Kidney (tissue), 14 donors: ENCODE data around the gene GAL3ST2. TPM values are rescaled to one million over a fixed set of nuclear protein-coding genes. Genes with fewer than 3 reads are reported as not detected.

Source experiments
- DNase-seq, 5 donors: peaks; one replicate each; pipeline ENCODE4 v3.0.0-alpha.2; 2013 to 2020
- FAIRE-seq: peaks from 2 replicates; lab custom pipeline; 2012; peaks lifted over from hg19 to GRCh38; lab: Jason Lieb, UNC
- H3K27ac ChIP-seq, 2 donors: one replicate each; pipeline ENCODE4 v1.7.0; 2013; ENCODE audit warnings: low read depth in 2 of 2, low read length in 2 of 2, inconsistent platforms in 1 of 2
- H3K27me3 ChIP-seq: one replicate; pipeline ENCODE4 v1.7.1; 2013; ENCODE audit warnings: low read length, inconsistent platforms; ENCODE audit not compliant: control insufficient read depth, insufficient read depth
- H3K36me3 ChIP-seq, 3 donors: one replicate each; pipeline versions ENCODE4 v1.7.0 to v1.7.1; 2013; ENCODE audit warnings: low read length in 3 of 3, control low read depth in 1 of 3, inconsistent platforms in 1 of 3; ENCODE audit not compliant: insufficient read depth in 3 of 3, control insufficient read depth in 2 of 3
- H3K4me1 ChIP-seq, 3 donors: one replicate each; pipeline versions ENCODE4 v1.7.0 to v1.7.1; 2013; ENCODE audit warnings: low read length in 3 of 3, inconsistent platforms in 1 of 3, low read depth in 1 of 3; ENCODE audit not compliant: control insufficient read depth in 2 of 3, insufficient read depth in 2 of 3
- H3K4me3 ChIP-seq, 3 donors: one replicate each; pipeline versions ENCODE4 v1.7.0 to v1.8.1; 2013; ENCODE audit warnings: low read length in 3 of 3, control low read depth in 1 of 3, inconsistent platforms in 1 of 3
- H3K9ac ChIP-seq, 3 donors: one replicate each; pipeline versions ENCODE4 v1.7.0 to v1.7.1; 2013; ENCODE audit warnings: low read length in 3 of 3, control low read depth in 1 of 3, inconsistent platforms in 1 of 3
- H3K9me3 ChIP-seq, 3 donors: one replicate each; pipeline versions ENCODE4 v1.7.0 to v1.7.1; 2013; ENCODE audit warnings: low read length in 3 of 3, control low read depth in 1 of 3, inconsistent platforms in 1 of 3; ENCODE audit not compliant: control insufficient read depth in 2 of 3, insufficient read depth in 1 of 3
- CTCF ChIP-seq: IDR thresholded peaks from 3 replicates; pipeline ENCODE4 v1.5.1; 2012; ENCODE audit warnings: mild to moderate bottlenecking, moderate library complexity, borderline replicate concordance; ENCODE audit not compliant: insufficient read depth; ENCODE audit errors: extremely low read depth
- intact Hi-C: fragments of 100-400 bp; cut with DNase I; formaldehyde crosslinking; loops from one replicate; pipeline ENCODE4 v1.11.1; 2022
- polyA plus RNA-seq: library from polyadenylated mRNA; stranded (reverse); fragments of 350-450 nt; fragmentation: Illumina TruSeq; extraction: RNeasy Lipid Tissue Mini Kit (QIAGEN cat#74804); gene quantifications from one replicate; pipeline ENCODE4 v1.2.3, GENCODE V29; 2014; ENCODE audit warnings: low read depth, low replicate concordance; ENCODE audit not compliant: insufficient read depth
- total RNA-seq: library from RNA; stranded (reverse); fragmentation: NEBNext Ultra II Directional; extraction: Animal tissue kit (Norgen Biotek cat#: 25700); gene quantifications from one replicate; pipeline ENCODE4 v1.2.1, GENCODE V29; 2021
- donor health status: control.
- donor health status: control.
- donor health status: control.
- donor health status: control.
- donor health status: control.
- donor health status: DM: yes; HTN: yes; CAD: no.
- donor health status: Normal renal cell carcinoma (clear cell type).

The GAL3ST2 gene
- total and polyA plus RNA-seq, 2 donors from 2014 or later: 0.19 to 0.39 TPM

GRCh38 chr2:241774419-241775222 is 2.0 kb upstream of the GAL3ST2 start:
- FAIRE-seq: no peak
- no peak overlapping the region for H3K4me3 ChIP-seq
- TF ChIP-seq CTCF: no peak

GRCh38 chr2:241775223-241776177 is 1.1 kb upstream of the GAL3ST2 start:
- DNase-seq: peak in 4 of 5 donors; percentile 53 to 76 (median 64)

More at GRCh38 chr2:241774419-241775222, 2.0 kb upstream of the GAL3ST2 start:
- H3K9ac ChIP-seq: no peak overlapping the region
- H3K4me1 ChIP-seq: peaks cover 0 to 13% (median 10%) of the 10 kb centered on the region in 3 donors
- H3K36me3 ChIP-seq: no peaks in the 10 kb centered on the region
- H3K27me3 ChIP-seq: no peaks in the 10 kb centered on the region
- DNase-seq: no peak
- no peaks in the 10 kb centered on the region for H3K9me3 ChIP-seq
- H3K27ac ChIP-seq: no peak overlapping the region
- intact Hi-C loops: no loop called here

GRCh38 chr2:241777170-241777685 is 606 bp downstream of the GAL3ST2 start:
- H3K4me1 ChIP-seq: no peaks in the 10 kb centered on the region
- H3K27me3 ChIP-seq: no peaks in the 10 kb centered on the region
- no peak overlapping the region for H3K4me3 ChIP-seq
- intact Hi-C loops: no loop called here
- FAIRE-seq (no peak), DNase-seq (peak in 4 of 5 donors; percentile 58 to 75 (median 66))
- H3K27ac ChIP-seq: no peak overlapping the region
- peaks cover 0 to 3% (median 0%) of the 10 kb centered on the region in 3 donors for H3K9me3 ChIP-seq
- TF ChIP-seq CTCF: no peak
- no peak overlapping the region for H3K9ac ChIP-seq
- H3K36me3 ChIP-seq: no peaks in the 10 kb centered on the region

More at GRCh38 chr2:241775223-241776177, 1.1 kb upstream of the GAL3ST2 start:
- FAIRE-seq: no peak
- Histone ChIP-seq H3K9me3 (no peaks in the 10 kb centered on the region), H3K9ac (no peak overlapping the region), H3K36me3 (no peaks in the 10 kb centered on the region), H3K27me3 (no peaks in the 10 kb centered on the region), H3K4me1 (peaks cover 0 to 9% (median 6%) of the 10 kb centered on the region in 3 donors), H3K27ac (no peak overlapping the region), H3K4me3 (no peak overlapping the region)
- no peak for TF ChIP-seq CTCF
- intact Hi-C loops: no loop called here
